PC-9 (cell line): ENCODE data around the gene DNAJC21. TPM values are rescaled to one million over a fixed set of nuclear protein-coding genes. Genes with fewer than 3 reads are reported as not detected.

Experiments
- BruUV-seq: library from RNA; stranded (reverse); fragments of 400-500 nt; replicated peaks from 2 replicates; lab custom pipeline; 2021; lab: Mats Ljungman, UMichigan
- CTCF ChIA-PET: fragments of 300-600 bp; sonication (Branson Sonifier 250); formaldehyde crosslinking; loops from one replicate; lab custom pipeline; 2022; ENCODE audit warnings: antibody characterized with exemption; lab: Charles Lee
- POLR2A ChIA-PET: fragments of 300-600 bp; sonication (Branson Sonifier 250); formaldehyde crosslinking; loops from one replicate; lab custom pipeline; 2022; ENCODE audit warnings: antibody characterized with exemption; ENCODE audit not compliant: unreplicated experiment; lab: Charles Lee
- DNase-seq, 2 experiments: peaks; one replicate each; pipeline versions ENCODE4 v3.0.0 to v3.0.0-alpha.2; 2015 to 2022; ENCODE audit warnings: mixed read lengths in 1 of 2
- H2AFZ ChIP-seq: fragments of 200-600 bp; sonication (generic); 2 replicates; pipeline ENCODE4 v1.8.1; 2017; ENCODE audit warnings: antibody characterized with exemption
- H3F3A ChIP-seq: fragments of 200-600 bp; sonication (generic); 2 replicates; pipeline ENCODE4 v1.8.1; 2017; ENCODE audit warnings: antibody characterized with exemption, mild to moderate bottlenecking, low read depth; ENCODE audit not compliant: insufficient read depth
- H3K27ac ChIP-seq: fragments of 200-600 bp; sonication (generic); 2 replicates; pipeline ENCODE4 v1.6.1; 2016; ENCODE audit warnings: mixed run types
- H3K27me3 ChIP-seq: fragments of 200-600 bp; sonication (generic); 2 replicates; pipeline ENCODE4 v1.6.1; 2016; ENCODE audit warnings: low read depth, mixed run types; ENCODE audit not compliant: insufficient read depth
- H3K36me3 ChIP-seq: fragments of 200-600 bp; sonication (generic); 2 replicates; pipeline ENCODE4 v1.6.1; 2016; ENCODE audit warnings: low read depth, mixed run types
- H3K4me1 ChIP-seq: fragments of 200-600 bp; sonication (generic); replicated peaks from 2 replicates; pipeline ENCODE4 v1.6.1; 2016; ENCODE audit warnings: mixed run types; ENCODE audit not compliant: insufficient read depth
- H3K4me2 ChIP-seq: fragments of 200-600 bp; sonication (generic); 2 replicates; pipeline ENCODE4 v1.6.1; 2017; ENCODE audit warnings: mixed run types
- H3K4me3 ChIP-seq: fragments of 200-600 bp; sonication (generic); 2 replicates; pipeline ENCODE4 v1.6.1; 2016; ENCODE audit warnings: mixed run types
- H3K79me2 ChIP-seq: fragments of 200-600 bp; sonication (generic); 2 replicates; pipeline ENCODE4 v1.6.1; 2017; ENCODE audit warnings: low read depth, mixed run types
- H3K9me2 ChIP-seq: fragments of 200-600 bp; sonication (generic); 2 replicates; pipeline ENCODE4 v1.8.1; 2017; ENCODE audit warnings: mild to moderate bottlenecking; ENCODE audit not compliant: insufficient read depth
- H3K9me3 ChIP-seq: fragments of 200-600 bp; sonication (generic); 2 replicates; pipeline ENCODE4 v1.8.1; 2016; ENCODE audit warnings: low read depth; ENCODE audit not compliant: insufficient read depth
- H4K20me1 ChIP-seq: fragments of 200-600 bp; sonication (generic); 2 replicates; pipeline ENCODE4 v1.8.1; 2017; ENCODE audit not compliant: insufficient read depth
- EZH2 ChIP-seq: fragments of 200-600 bp; sonication (generic); IDR thresholded peaks from 2 replicates; pipeline ENCODE4 v1.8.0; 2017; ENCODE audit warnings: antibody characterized with exemption, low read depth
- intact Hi-C: fragments of 100-400 bp; cut with micrococcal nuclease; formaldehyde crosslinking; loops from one replicate; pipeline ENCODE4 v1.10.0; 2022; ENCODE audit not compliant: unreplicated experiment
- total RNA-seq: library from RNA; stranded (reverse); gene quantifications from 2 replicates; pipeline ENCODE4 v1.2.3, GENCODE V29; 2021
- TF ChIP-seq, protein P1 (sequence below): fragments of 200-600 bp; sonication (generic); conservative IDR thresholded peaks from 2 replicates; pipeline ENCODE4 v1.6.1; 2017; ENCODE audit warnings: mixed run types, antibody characterized with exemption, mild to moderate bottlenecking, moderate library complexity

DNAJC21 gene
- total RNA-seq, 1 experiment from 2014 or later, result 128 TPM

- Histone ChIP-seq H3K36me3 (no peaks in the 10 kb centered on the region), H3F3A (peaks cover 14% of the 10 kb centered on the region; the same call in 1 of the 2 replicates), H3K9me3 (no peaks in the 10 kb centered on the region), H4K20me1 (no peaks in the 10 kb centered on the region), H2AFZ (no peak overlapping the region), H3K4me3 (no peak overlapping the region), H3K4me2 (no peak overlapping the region), H3K9me2 (no peaks in the 10 kb centered on the region), H3K27ac (no peak overlapping the region), H3K27me3 (no peaks in the 10 kb centered on the region), H3K79me2 (no peaks in the 10 kb centered on the region), H3K4me1 (peaks cover 17% of the 10 kb centered on the region)
- ChIA-PET POLR2A (no interaction called here), CTCF (interaction anchor here (0.6 to 1.1 kb wide), 4 partner anchors 10 to 420 kb away, joined by 3 to 16 read pairs (median 4); no protein-coding TSS in a partner anchor)
- intact Hi-C loops, result no loop called here
- BruUV-seq, result no TSS peak
- DNase-seq, result no peak
- TF ChIP-seq EZH2, result no peak
- TF ChIP-seq, protein P1, sequence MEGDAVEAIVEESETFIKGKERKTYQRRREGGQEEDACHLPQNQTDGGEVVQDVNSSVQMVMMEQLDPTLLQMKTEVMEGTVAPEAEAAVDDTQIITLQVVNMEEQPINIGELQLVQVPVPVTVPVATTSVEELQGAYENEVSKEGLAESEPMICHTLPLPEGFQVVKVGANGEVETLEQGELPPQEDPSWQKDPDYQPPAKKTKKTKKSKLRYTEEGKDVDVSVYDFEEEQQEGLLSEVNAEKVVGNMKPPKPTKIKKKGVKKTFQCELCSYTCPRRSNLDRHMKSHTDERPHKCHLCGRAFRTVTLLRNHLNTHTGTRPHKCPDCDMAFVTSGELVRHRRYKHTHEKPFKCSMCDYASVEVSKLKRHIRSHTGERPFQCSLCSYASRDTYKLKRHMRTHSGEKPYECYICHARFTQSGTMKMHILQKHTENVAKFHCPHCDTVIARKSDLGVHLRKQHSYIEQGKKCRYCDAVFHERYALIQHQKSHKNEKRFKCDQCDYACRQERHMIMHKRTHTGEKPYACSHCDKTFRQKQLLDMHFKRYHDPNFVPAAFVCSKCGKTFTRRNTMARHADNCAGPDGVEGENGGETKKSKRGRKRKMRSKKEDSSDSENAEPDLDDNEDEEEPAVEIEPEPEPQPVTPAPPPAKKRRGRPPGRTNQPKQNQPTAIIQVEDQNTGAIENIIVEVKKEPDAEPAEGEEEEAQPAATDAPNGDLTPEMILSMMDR, result no peak
These were observed 33.5 kb upstream of the DNAJC21 start for GRCh38 chr5:34895641-34896419.

DNA sequence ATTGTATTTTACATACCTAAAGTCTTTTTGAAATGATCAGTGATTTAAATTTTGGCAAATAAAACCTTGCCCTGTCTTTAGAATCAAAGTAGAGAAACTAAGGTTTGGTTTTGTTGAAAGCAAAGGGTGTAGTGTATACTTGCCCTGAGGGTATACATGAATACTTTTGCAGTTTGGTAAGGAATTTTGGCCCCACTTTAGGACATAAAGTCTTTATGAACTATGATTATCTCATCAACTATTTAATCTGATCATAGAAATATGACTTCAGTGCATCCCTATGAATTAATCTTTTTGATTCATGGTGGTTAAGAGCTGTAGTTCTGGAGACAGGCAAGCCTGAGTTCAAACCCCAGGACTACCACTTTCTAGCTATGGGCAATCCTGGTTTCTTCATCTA, 31.7 kb upstream of the DNAJC21 start:
- POLR2A ChIA-PET, result no interaction called here
- Histone ChIP-seq H3K4me2 (0 out of 2 replicates have a peak overlapping the region, but pooled peaks have one; percentile 0), H2AFZ (no peak overlapping the region), H3K9me2 (no peaks in the 10 kb centered on the region), H3K4me3 (no peak overlapping the region), H3K79me2 (no peaks in the 10 kb centered on the region), H3K36me3 (no peaks in the 10 kb centered on the region), H3K27me3 (no peaks in the 10 kb centered on the region), H3F3A (peaks cover 14% of the 10 kb centered on the region; the same call in 1 of the 2 replicates), H3K4me1 (peaks cover 17% of the 10 kb centered on the region), H4K20me1 (no peaks in the 10 kb centered on the region), H3K9me3 (no peaks in the 10 kb centered on the region), H3K27ac (no peak overlapping the region)
- CTCF ChIA-PET, result interaction anchor here (0.8 to 3.4 kb wide), 6 partner anchors 106 to 425 kb away, joined by 3 to 34 read pairs (median 3); no protein-coding TSS in a partner anchor
- intact Hi-C loops, result loop anchor here (1.0 to 2.0 kb wide), 6 partner anchors 105 to 423 kb away; partner anchors contain the start of gene RAI14
- BruUV-seq, result no TSS peak
- TF ChIP-seq, protein P1, result no peak
- no peak for TF ChIP-seq EZH2
- peak in 1 of 2 experiments; percentile 60 for DNase-seq

- no peaks in the 10 kb centered on the region for H4K20me1 ChIP-seq
- H3K27ac ChIP-seq, result no peak overlapping the region
- H3F3A ChIP-seq, result peaks cover 14% of the 10 kb centered on the region; the same call in 1 of the 2 replicates
- DNase-seq, result peak; percentile 71 to 84
- no peaks in the 10 kb centered on the region for H3K27me3 ChIP-seq
- POLR2A ChIA-PET, result no interaction called here
- H3K9me3 ChIP-seq, result no peaks in the 10 kb centered on the region
- CTCF ChIA-PET, result interaction anchor here (0.7 to 3.4 kb wide), 9 partner anchors 31 to 425 kb away, joined by 3 to 34 read pairs (median 4); partner anchors contain the start of gene DNAJC21
- 0 out of 2 replicates have a peak overlapping the region, but pooled peaks have one; percentile 0 for H3K4me2 ChIP-seq
- H3K4me3 ChIP-seq, result no peak overlapping the region
- H2AFZ ChIP-seq, result no peak overlapping the region
- no peaks in the 10 kb centered on the region for H3K9me2 ChIP-seq
- TF ChIP-seq, protein P1, result peak; percentile 98
- TF ChIP-seq EZH2, result no peak
- no TSS peak for BruUV-seq
- H3K79me2 ChIP-seq, result no peaks in the 10 kb centered on the region
- H3K4me1 ChIP-seq, result peaks cover 17% of the 10 kb centered on the region
- H3K36me3 ChIP-seq, result no peaks in the 10 kb centered on the region
- intact Hi-C loops, result loop anchor here (1.0 to 2.0 kb wide), 6 partner anchors 104 to 424 kb away; partner anchors contain the start of gene RAI14
These were observed 31.0 kb upstream of the DNAJC21 start for GRCh38 chr5:34898258-34898895.
